GM18511 (cell line): ENCODE measurements around the gene KCNH2.
"Not testable (repeated sequence)": the region's sequence is repeated elsewhere in the genome, so short reads cannot be mapped to it uniquely, and the experiment has no call there.

Experiments
- ATAC-seq: cut with Tn5 transposase; IDR thresholded peaks from one replicate; pipeline ENCODE4 v1.9.1; 2021; ENCODE audit warnings: mild to moderate bottlenecking, moderate library complexity; ENCODE audit not compliant: unreplicated experiment

Gene KCNH2

DNA sequence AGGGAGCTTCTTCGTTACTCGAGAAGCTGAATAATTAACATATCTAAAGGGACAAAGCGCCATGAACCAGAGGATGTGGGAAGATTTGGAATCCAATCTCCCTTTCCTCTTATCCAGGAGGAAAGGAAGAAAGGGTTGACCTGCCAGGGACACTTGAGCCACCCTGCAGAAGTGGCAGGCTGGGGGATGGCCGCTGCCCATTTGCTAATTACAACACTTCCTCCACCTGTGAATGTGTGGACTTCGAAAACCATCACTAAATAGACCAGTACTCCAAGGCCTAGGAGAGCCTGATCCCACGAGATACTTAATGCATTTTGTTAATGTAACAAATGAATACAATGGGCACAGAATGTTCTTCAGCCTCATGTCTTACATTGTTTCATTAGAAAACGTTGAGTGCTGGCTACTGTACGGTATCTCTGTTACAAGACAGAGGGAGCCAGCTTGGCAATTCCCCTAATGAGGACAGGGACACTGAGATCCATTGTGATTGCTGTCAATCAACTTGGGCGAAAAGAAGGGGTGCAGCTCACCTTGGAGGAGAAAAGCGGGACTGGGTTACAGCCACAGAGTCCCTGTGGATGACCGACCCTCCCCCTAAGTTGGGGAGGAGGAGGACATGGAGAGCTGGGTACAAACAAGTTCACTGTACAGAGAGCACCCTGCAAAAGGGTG lies 66.4 kb downstream of the KCNH2 start:
- ATAC-seq: no peak

DNA sequence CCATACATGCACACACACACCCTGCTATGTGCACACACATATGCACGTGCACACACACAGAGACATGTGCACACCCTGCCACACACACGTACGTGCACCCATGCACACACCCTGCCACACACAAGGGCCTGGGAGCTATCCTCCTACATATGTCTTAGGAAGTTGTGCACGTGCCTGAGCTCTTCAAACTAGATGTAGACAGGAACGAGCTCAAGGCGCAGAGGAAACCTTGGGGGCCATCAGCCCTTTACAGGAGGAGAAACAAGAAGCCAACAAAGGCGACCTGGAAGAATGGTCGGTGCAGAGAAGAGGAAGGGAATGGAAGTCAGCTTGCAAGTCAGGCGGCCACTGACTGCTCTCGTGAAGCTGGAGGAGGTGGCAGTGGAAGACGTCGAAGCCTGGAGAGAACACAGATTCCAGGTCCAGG lies 67.1 kb downstream of the KCNH2 start:
- no peak for ATAC-seq

DNA sequence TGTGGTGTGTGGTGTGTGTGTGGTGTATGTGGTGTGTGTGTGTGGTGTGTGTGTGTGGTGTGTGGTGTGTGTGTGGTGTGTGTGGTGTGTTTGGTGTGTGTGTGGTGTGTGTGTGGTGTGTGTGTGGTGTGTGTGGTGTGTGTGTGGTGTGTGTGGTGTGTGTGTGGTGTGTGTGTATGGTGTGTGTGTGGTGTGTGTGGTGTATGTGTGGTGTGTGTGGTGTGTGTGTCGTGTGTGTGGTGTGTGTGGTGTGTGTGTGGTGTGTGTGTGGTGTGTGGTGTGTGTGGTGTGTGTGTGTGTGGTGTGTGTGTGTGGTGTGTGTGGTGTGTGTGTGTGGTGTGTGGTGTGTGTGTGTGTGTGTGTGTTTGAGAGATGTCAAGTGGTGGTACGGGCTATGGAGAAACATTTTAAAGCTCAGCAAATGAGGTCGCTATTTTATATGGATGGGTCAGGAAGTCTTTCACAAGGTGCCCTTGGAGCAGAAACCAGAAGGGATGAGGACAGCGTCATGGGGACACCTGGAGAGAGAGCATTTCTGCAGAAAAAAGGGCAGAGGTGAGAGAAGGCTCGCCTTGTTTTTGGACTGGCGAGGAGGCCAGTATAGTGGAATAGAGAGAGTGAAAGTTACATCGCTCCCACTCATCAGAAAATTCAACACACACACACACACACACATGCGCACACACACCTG lies 67.7 kb downstream of the KCNH2 start:
- not testable (repeated sequence) for ATAC-seq

DNA sequence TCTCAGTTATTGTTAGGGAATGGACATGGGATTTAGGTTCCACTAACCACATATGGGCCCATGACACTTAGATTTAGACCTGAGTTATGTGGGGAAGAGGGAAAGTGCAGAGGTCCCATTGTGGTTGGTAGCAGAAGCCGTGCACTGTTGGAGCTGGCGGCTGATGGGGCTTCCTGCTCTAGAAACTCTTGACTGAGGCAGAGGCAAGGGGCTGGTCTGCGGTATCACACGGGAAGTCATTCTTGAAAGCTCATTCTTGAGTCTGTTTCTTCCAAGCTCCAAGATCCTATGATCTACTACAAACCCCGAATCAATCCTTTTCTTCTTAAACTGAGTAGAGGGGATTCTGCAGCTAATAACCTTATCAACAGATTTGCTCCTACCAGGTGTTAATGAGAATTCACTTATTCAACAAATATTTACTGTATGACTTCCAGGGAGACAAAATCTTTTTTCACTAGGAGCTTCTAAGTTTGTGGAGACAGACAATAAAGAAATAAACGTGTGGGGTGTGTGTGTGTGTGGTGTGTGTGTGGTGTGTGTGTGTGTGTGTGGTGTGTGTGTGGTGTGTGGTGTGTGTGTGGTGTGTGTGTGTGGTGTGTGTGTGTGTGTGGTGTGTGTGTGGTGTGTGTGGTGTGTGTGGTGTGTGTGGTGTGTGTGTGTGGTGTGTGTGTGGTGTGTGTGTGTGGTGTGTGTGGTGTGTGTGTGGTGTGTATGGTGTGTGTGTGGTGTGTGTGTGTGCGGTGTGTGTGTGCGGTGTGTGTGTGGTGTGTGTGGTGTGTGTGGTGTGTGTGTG lies 68.7 kb downstream of the KCNH2 start:
- no peak for ATAC-seq

DNA sequence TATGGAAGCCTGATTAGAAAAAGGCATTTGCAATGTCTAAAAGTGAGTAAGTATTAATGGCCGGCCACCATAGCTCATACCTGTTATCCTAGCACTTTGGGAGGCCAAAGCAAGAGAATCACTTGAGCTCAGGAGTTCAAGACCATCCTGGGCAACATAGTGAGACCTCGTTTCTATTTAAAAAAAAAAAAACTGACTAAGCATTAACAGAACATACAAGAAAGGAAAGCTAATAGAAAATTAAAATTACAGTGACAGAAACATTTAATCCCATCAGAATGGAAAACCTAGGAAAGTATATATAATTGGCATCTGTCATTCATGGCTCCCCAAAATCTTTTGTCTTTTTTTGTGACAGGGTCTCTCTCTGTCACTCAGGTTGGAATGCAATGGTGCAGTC lies 69.9 kb downstream of the KCNH2 start:
- no peak for ATAC-seq

DNA sequence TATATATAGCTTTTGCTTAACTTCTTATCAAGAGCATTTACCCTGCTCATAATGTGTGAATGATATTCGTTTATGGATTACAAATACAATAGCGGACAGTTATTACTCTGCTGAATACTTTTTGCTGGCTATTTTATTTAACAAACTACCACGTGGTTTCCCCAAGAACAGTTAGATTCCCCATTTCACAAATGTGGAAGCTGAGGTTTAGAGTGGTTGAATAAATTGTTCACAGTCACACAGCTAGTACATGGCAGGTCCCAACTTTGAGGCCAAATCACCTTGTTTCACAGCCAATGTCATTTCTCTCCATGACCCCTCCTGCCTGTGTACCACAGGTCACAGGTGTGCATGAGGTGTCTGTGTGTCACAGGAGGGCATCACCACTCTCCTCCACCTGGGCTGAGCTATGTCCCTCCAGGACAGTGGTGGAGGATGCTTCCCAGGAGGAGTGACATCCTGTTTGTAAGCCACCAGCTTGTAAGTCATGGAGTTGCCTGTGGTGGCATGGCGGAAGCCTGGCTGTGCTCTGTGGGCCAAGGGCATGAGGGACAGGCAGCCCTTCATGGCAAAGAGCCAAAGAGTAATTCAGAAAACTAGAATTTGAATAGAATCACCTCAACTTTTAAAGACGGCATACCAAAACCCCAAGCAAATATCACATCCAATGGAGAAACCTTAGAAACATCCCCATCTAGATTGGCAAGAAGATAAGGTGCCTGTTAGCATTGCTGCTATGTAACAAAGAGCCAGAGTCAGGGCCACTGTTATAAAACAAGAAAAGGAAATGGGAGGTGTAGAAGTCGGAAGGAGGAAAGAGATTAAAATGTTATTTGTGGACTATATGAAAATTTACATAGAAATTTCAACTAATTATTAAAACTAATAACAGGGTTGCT lies 73.9 kb downstream of the KCNH2 start:
- ATAC-seq: peak; percentile 17

DNA sequence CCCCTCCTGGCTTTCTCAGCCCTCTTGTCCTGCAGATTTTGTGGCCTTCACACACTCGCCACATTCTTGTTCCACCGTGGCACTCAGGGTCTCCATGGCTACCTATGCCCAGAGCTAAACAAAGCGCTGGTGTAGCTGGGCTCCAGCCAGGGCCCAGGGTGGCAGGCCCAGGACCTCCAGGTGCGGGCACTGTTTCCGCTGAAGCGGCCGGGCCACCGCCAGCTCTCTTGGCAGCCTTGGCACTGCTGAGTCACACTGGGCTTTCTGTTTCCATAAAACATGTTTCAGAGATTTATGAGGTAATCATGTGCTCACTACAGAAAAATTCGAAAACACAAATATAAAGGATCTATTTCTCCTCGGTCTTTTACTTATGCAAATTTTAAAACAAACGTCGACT lies 74.5 kb downstream of the KCNH2 start:
- ATAC-seq: peak; percentile 69

DNA sequence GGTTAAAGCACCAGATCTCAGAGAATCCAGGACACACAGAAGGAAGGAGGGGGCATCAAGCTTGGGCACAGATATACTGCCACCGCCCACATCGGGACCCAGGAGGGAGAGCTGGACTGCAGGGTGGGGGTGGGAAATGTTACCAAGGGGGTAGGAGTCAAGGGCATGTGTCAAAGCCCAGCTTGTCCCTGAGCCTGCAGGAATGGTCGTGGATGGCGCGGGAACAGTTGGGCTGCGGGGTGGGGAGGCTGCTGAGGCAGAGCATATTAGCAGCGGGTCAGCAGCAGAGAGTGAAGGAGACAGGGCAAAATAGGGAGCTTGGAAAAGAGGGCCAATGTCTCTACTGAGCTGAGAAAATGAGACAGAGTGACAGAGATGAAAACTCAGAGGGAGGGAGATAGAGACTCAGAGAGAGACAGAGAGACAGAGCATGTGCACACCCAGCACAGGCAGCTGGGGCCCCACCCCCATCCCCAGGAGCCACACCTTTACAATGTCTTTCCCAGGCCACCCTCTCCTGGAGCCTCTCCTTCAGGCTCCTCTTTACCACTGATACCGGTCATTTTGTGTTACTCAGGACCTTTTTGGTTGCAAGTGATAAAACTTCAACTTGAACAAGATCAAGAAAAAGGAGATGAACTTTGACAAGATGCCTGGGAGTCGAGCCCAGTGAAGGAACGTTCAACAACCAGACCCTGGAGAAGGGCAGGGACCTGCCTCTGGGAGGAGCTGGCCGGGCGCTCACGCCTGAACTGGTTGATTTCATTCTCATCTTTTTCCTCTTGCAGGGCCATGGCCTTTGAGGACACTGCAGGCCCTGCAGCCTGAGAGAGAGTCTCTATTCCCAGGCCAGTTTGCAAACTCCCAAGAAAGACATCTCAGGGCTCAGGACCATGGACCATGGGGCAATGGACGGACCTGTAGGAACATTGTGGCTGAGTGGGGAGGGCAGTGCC lies 75.8 kb downstream of the KCNH2 start:
- ATAC-seq: no peak

DNA sequence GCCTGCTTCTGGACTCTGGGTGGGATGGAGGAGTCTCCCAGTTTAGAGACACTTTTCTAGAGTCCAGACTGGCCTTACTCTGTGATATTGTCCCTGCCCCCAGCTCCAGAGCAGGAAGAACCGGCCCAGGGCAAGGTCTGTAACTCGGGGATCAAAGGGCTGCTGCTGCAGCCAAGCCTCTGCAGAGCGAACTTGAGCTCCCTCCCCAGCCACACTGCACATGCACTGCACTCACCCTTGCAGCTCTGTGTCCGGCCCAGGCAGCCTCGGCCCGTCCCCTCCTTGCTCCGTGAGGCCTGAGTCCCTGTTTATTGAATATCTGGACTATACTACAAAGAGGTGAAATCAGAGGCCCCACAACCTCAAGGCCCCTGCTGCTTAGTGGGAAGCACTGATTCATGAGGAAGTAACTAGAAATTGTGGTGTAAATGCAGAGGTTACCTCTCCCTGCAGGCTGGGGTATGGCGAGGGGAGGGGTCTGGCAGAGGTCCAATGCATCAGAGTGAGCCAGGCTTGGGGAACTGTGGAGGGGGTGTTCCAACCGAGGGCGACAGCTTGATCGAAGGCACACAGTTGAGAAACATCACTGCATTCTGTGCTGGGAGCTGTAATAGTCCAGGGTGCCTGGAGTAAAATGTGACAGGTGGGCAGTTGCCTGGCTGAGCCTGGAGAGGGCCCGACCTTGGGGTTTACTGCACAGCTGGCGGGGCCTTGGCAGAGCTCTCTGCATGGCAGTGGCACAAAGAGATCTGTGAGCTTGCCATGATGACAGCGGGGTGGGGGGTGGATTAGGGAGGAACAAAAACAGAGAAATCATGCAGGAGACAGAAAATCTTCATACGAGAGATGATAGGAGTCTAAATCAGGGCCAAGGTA lies 76.7 kb downstream of the KCNH2 start:
- ATAC-seq: no peak

DNA sequence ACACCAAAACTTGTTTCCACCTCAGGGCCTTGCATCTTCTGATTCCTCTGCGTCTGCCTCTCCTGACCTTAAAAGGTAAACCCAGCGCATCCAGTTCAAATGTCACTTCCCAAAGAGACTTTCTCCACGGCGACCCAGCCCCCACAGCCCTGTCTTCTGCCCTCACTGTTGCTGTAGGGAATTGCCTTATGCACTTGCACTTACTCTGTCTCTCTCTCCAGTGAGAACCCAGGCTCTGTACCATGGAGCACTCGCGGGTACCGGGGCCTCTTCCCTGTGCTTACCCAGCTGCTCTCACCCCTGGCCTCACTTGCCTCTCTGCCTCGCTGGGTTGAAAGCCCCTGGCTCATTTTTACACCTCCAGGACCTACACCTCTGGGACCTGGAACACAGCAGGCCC lies 77.4 kb downstream of the KCNH2 start:
- no peak for ATAC-seq

DNA sequence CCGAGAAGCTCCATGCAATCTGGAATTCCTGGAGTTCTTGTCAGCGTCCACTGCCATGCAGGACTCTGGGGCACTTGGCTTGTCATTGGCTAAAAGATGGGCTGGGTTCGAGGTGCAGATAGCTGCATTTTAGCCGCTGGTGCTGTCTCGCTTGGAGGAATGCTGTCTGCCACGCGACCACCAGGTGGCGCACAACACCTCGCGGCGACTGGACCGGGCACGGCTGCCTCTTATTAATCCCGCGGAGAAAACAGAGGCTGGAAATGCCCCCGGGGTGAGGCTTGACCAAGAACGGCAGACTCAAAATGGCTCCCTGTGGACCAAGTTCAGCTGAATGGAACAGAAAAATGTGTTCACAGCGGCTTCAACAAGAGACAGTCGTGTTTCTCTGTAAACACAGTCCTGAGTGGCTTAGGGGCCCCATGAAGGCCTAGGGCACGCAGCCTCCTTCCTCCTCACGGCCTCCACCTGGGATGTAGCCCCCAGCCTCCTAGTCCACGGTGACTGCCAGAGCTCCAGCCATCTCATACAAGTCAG lies 79.6 kb downstream of the KCNH2 start:
- ATAC-seq: peak; percentile 65

DNA sequence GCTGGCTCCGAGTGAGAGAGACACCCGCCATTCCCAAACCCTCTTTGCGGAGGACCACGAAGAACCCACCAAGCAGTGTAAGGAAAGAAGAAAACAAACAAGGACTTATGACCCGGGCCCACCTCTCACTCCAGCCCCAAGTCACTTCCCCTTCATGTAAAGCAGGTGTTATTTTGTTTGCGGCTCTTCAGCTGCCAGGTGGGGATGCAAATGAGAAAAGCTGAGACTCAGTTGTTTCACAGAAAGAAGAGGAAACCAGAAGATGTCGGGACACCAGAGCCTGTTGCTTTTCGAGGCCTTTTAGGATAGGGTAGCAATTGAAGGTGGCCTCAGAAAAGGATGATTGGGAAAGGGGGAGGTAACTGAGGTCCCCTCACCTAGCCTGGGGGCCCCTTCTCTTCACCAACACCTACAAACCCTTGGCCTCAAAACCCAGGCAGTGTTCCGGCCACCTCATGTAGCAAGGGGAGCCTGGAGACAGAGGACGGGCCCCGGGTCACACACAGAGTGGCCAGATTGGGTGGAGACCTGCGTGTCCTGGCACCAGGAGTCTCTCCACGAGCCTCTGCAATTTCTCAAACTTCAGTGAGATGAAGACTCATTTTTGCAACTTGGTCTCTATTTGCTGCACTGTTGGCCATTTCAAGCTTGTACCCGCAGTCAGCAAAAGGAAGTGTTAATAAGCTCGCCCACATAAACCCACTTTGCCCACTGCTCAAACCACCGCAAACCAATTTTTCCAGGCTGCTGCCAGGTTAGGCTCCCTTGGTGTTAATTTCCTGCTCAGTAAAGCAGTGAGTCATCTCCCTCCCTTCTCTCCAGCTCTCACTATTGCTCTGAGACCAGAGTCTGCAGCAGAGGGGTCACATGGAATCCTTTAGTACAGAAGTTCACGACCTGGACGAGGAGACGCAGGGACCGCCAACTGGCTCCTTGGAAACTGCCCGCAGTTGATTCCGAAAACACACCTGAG lies 80.3 kb downstream of the KCNH2 start:
- peak; percentile 69 for ATAC-seq

DNA sequence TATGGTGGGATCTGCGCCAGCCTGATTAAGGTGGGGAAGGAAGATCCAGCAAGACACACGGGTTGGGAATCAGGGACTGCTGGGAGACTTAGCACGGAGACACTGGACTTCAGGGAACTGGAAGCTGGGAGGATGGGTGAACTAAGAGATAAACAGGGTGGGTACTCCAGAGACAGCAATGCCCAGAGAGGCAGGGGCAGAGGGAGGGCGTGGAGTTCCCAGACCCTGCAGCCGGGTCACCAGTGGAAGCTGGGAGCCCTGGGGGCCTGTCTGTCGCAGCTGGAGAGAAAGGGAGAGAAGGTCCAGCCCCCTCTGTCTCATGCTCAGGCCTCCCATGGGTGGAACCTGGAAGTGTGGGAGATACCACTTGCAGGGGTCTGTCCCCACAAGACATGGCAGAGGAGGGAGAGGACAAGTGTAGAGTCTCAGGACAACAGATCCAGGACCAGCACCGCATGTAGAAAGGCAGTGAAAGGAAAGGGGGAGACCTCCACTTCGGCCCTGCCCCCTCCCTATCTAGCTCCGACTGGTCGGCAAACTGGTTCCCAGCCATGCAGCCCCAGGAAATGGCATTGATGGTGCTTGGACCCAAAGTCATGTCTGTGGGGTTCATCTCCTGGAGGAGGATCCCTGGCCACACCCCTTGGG lies 81.4 kb downstream of the KCNH2 start:
- no peak for ATAC-seq

DNA sequence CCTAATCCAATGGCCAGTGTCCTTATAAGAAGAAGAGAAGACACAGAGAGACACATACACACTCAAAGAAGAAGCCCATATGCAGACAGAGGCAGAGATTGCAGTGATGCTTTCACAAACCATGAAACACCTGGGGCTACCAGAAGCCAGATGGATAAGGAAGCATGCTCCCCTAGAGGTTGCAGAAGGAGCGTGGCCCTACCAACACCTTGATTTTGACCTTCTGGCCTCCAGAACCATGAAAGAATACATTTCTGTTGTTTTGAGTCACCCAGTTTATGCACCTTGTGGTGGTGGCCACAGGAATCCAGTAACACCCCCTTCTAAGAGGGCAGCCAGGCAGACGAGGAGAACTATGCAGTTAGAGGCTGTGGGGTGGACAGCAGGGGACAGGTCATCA lies 82.3 kb downstream of the KCNH2 start:
- no peak for ATAC-seq
